HFF-Myc (cell line): Measurements from ENCODE around the gene CPLX3.

Experiments used
- DNase-seq: peaks from one replicate; pipeline ENCODE4 v3.0.0-alpha.2; 2011; ENCODE audit warnings: low read depth; ENCODE audit errors: extremely low read depth
- H3K4me3 ChIP-seq: replicated peaks from 2 replicates; pipeline ENCODE4 v1.5.1; 2011; ENCODE audit warnings: low read depth, mild to moderate bottlenecking, control low read depth, low read length
- CTCF ChIP-seq: IDR thresholded peaks from 2 replicates; pipeline ENCODE4 v1.5.1; 2012; ENCODE audit warnings: mild to moderate bottlenecking, low read depth, low read length, control low read depth; ENCODE audit errors: missing control alignments

The CPLX3 gene

GRCh38 chr15:74802862-74803447 is 23.5 kb upstream of the CPLX3 start:
- no peak overlapping the region for H3K4me3 ChIP-seq
- no peak for TF ChIP-seq CTCF
- DNase-seq: no peak

GRCh38 chr15:74804935-74805334 is 21.5 kb upstream of the CPLX3 start:
- no peak for DNase-seq
- TF ChIP-seq CTCF: no peak
- no peak overlapping the region for H3K4me3 ChIP-seq

GRCh38 chr15:74807282-74807681 is 19.1 kb upstream of the CPLX3 start:
- no peak overlapping the region for H3K4me3 ChIP-seq
- no peak for DNase-seq
- TF ChIP-seq CTCF: no peak

- no peak for TF ChIP-seq CTCF
- DNase-seq: no peak
- no peak overlapping the region for H3K4me3 ChIP-seq
These were observed 18.2 kb upstream of the CPLX3 start for GRCh38 chr15:74808078-74808839.

- no peak for DNase-seq
- no peak overlapping the region for H3K4me3 ChIP-seq
- no peak for TF ChIP-seq CTCF
These were observed 17.6 kb upstream of the CPLX3 start for GRCh38 chr15:74808840-74809229.

- TF ChIP-seq CTCF: no peak
- H3K4me3 ChIP-seq: no peak overlapping the region
- DNase-seq: no peak
These were observed 17.2 kb upstream of the CPLX3 start for GRCh38 chr15:74809242-74809641.
